WTC11 (cell line): ENCODE measurements around the gene WSCD2. TPM values are rescaled to one million over a fixed set of nuclear protein-coding genes. Genes with fewer than 3 reads are reported as not detected.

Experiments used
- ATAC-seq: fragments of 200-7000 bp; cut with Tn5 transposase; 2 replicates; pipeline ENCODE4 v1.10.0; 2021; ENCODE audit warnings: mild to moderate bottlenecking, moderate library complexity
- CTCF ChIA-PET: fragments of 300-600 bp; sonication (Branson Sonifier 250); formaldehyde crosslinking; loops from one replicate; lab custom pipeline; 2021; ENCODE audit warnings: antibody characterized with exemption; lab: Charles Lee
- POLR2A ChIA-PET: fragments of 350-600 bp; sonication (Branson Sonifier 250); formaldehyde crosslinking; loops from one replicate; lab custom pipeline; 2021; ENCODE audit warnings: antibody characterized with exemption; lab: Charles Lee
- DNase-seq: peaks from one replicate; pipeline ENCODE4 v3.0.0; 2021; ENCODE audit warnings: low spot score
- H3K27ac Mint-ChIP-seq: 2 replicates; pipeline ENCODE4 v1.8.0; 2021; ENCODE audit warnings: mixed read lengths
- H3K27me3 Mint-ChIP-seq: 2 replicates; pipeline ENCODE4 v1.8.0; 2021; ENCODE audit warnings: low read depth, mild to moderate bottlenecking, moderate library complexity, mixed read lengths
- H3K36me3 Mint-ChIP-seq: 2 replicates; pipeline ENCODE4 v1.8.0; 2021; ENCODE audit warnings: mixed read lengths
- H3K4me1 Mint-ChIP-seq: 2 replicates; pipeline ENCODE4 v1.8.0; 2022; ENCODE audit warnings: mixed read lengths
- H3K4me3 Mint-ChIP-seq: 2 replicates; pipeline ENCODE4 v1.8.0; 2021; ENCODE audit warnings: mild to moderate bottlenecking, moderate library complexity, mixed read lengths
- H3K9me3 Mint-ChIP-seq: 2 replicates; pipeline ENCODE4 v1.8.0; 2021; ENCODE audit warnings: mixed read lengths
- CREB1 ChIP-seq: sonication (generic); formaldehyde crosslinking; IDR thresholded peaks from 2 replicates; pipeline ENCODE4 v1.8.0; 2023; ENCODE audit warnings: mild to moderate bottlenecking, missing genetic modification reagents
- EMX1 ChIP-seq: fragments of 250-450 bp; sonication (Bioruptor Pico); IDR thresholded peaks from 2 replicates; pipeline ENCODE4 v1.8.0; 2021; ENCODE audit warnings: mild to moderate bottlenecking
- FOXJ3 ChIP-seq: sonication (generic); formaldehyde crosslinking; IDR thresholded peaks from 2 replicates; pipeline ENCODE4 v1.9.0; 2021; ENCODE audit warnings: missing genetic modification reagents, mild to moderate bottlenecking, borderline replicate concordance
- FOXK1 ChIP-seq: sonication (generic); formaldehyde crosslinking; IDR thresholded peaks from 2 replicates; pipeline ENCODE4 v1.8.0; 2022; ENCODE audit warnings: mild to moderate bottlenecking, moderate library complexity, missing genetic modification reagents
- FOXP1 ChIP-seq: sonication (generic); formaldehyde crosslinking; IDR thresholded peaks from 2 replicates; pipeline ENCODE4 v1.8.0; 2022; ENCODE audit warnings: missing genetic modification reagents, mild to moderate bottlenecking, moderate library complexity, borderline replicate concordance
- IRF2 ChIP-seq: sonication (generic); formaldehyde crosslinking; IDR thresholded peaks from 2 replicates; pipeline ENCODE4 v1.8.0; 2022; ENCODE audit warnings: low read depth, missing genetic modification reagents, borderline replicate concordance
- JAZF1 ChIP-seq: fragments of 250-450 bp; sonication (Bioruptor Pico); IDR thresholded peaks from 2 replicates; pipeline ENCODE4 v1.9.0; 2021; ENCODE audit warnings: moderate library complexity, mild to moderate bottlenecking, inconsistent platforms
- MYBL2 ChIP-seq: sonication (generic); formaldehyde crosslinking; IDR thresholded peaks from 2 replicates; pipeline ENCODE4 v1.8.1; 2023; ENCODE audit warnings: mild to moderate bottlenecking, moderate library complexity, missing genetic modification reagents
- PREB ChIP-seq: sonication (generic); formaldehyde crosslinking; IDR thresholded peaks from 2 replicates; pipeline ENCODE4 v1.8.1; 2022; ENCODE audit warnings: mild to moderate bottlenecking, missing genetic modification reagents, moderate library complexity, borderline replicate concordance
- RELA ChIP-seq: sonication (generic); formaldehyde crosslinking; IDR thresholded peaks from 2 replicates; pipeline ENCODE4 v1.8.1; 2022; ENCODE audit warnings: missing genetic modification reagents, mild to moderate bottlenecking, borderline replicate concordance
- SMAD3 ChIP-seq: sonication (generic); formaldehyde crosslinking; IDR thresholded peaks from 2 replicates; pipeline ENCODE4 v1.8.0; 2022; ENCODE audit warnings: missing genetic modification reagents, mild to moderate bottlenecking, borderline replicate concordance
- SMAD4 ChIP-seq: sonication (generic); formaldehyde crosslinking; IDR thresholded peaks from 2 replicates; pipeline ENCODE4 v1.8.0; 2022; ENCODE audit warnings: mild to moderate bottlenecking, missing genetic modification reagents
- SP1 ChIP-seq: sonication (generic); formaldehyde crosslinking; conservative IDR thresholded peaks from 2 replicates; pipeline ENCODE4 v1.8.1; 2022; ENCODE audit warnings: missing genetic modification reagents
- TCF7 ChIP-seq: sonication (generic); formaldehyde crosslinking; IDR thresholded peaks from 2 replicates; pipeline ENCODE4 v1.8.0; 2022; ENCODE audit warnings: mild to moderate bottlenecking, low read depth, missing genetic modification reagents, moderate library complexity
- TEAD1 ChIP-seq: sonication (generic); formaldehyde crosslinking; IDR thresholded peaks from 2 replicates; pipeline ENCODE4 v1.8.0; 2022; ENCODE audit warnings: mild to moderate bottlenecking, missing genetic modification reagents
- TEAD4 ChIP-seq: sonication (generic); formaldehyde crosslinking; IDR thresholded peaks from 2 replicates; pipeline ENCODE4 v1.8.0; 2022; ENCODE audit warnings: mild to moderate bottlenecking, missing genetic modification reagents
- TP53 ChIP-seq: sonication (generic); formaldehyde crosslinking; IDR thresholded peaks from 2 replicates; pipeline ENCODE4 v1.8.1; 2023; ENCODE audit warnings: mild to moderate bottlenecking, missing genetic modification reagents
- ZBTB43 ChIP-seq: sonication (generic); formaldehyde crosslinking; IDR thresholded peaks from 2 replicates; pipeline ENCODE4 v1.8.1; 2023; ENCODE audit warnings: mild to moderate bottlenecking, missing genetic modification reagents
- ZNF121 ChIP-seq: sonication (generic); formaldehyde crosslinking; IDR thresholded peaks from 2 replicates; pipeline ENCODE4 v1.8.0; 2023; ENCODE audit warnings: missing genetic modification reagents
- ZNF263 ChIP-seq: sonication (generic); formaldehyde crosslinking; IDR thresholded peaks from 2 replicates; pipeline ENCODE4 v1.8.1; 2022; ENCODE audit warnings: low read depth, mild to moderate bottlenecking, moderate library complexity, missing genetic modification reagents
- ZNF317 ChIP-seq: sonication (generic); formaldehyde crosslinking; IDR thresholded peaks from 2 replicates; pipeline ENCODE4 v1.8.1; 2023; ENCODE audit warnings: low read depth, mild to moderate bottlenecking, moderate library complexity, missing genetic modification reagents, borderline replicate concordance
- ZNF416 ChIP-seq: fragments of 250-450 bp; sonication (Bioruptor Pico); IDR thresholded peaks from 2 replicates; pipeline ENCODE4 v1.9.0; 2021; ENCODE audit warnings: mild to moderate bottlenecking, inconsistent platforms
- ZNF512 ChIP-seq: sonication (generic); formaldehyde crosslinking; IDR thresholded peaks from 2 replicates; pipeline ENCODE4 v1.8.1; 2022; ENCODE audit warnings: missing genetic modification reagents, borderline replicate concordance
- ZNF671 ChIP-seq: fragments of 250-450 bp; sonication (Bioruptor Pico); IDR thresholded peaks from 2 replicates; pipeline ENCODE4 v1.8.0; 2021; ENCODE audit warnings: mild to moderate bottlenecking
- total RNA-seq: library from RNA; stranded (reverse); gene quantifications from 3 replicates; pipeline ENCODE4 v1.2.3, GENCODE V29; 2021
- TF ChIP-seq, protein P1 (sequence below): sonication (generic); formaldehyde crosslinking; IDR thresholded peaks from 2 replicates; pipeline ENCODE4 v1.8.1; 2023; ENCODE audit warnings: mild to moderate bottlenecking, missing genetic modification reagents
- TF ChIP-seq, protein P2 (sequence below): sonication (generic); formaldehyde crosslinking; IDR thresholded peaks from 2 replicates; pipeline ENCODE4 v1.8.1; 2023; ENCODE audit warnings: mild to moderate bottlenecking, missing genetic modification reagents, moderate library complexity

The WSCD2 gene
- total RNA-seq, 1 experiment from 2014 or later, result 1.1 TPM

DNA sequence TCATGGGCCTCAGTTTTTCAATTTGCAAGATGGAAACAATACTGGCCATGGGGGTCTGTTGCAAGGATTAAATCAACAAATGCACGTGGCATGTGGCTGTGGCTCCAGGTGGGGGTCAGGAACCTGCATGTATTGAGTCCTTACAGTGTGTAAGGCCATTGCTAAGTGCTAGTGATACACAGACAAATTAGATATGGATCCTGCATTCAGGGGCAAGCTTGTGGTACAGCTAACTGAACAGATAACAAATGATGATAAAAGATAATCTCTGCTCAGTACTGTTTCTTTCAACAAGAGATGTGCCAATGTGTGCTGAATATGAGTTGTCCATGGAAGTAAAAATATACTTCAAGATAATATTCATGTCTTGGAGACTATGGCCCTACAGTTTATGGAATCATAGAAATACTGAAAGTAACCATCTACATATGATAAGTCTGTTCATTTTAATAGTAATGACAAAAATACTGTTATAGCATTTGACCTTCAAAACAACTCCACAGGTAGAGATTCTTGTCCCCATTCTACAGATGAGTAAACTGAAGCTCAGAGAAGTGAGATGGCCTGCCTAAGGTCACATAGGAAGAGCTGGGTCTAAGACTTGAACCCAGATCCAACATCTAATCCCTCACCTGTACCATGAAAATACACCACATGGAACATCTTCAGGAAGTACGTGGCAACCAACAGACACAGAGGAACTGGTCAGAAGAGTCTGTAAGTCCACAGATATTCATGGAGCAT lies 7.2 kb upstream of the WSCD2 start:
- H3K9me3 Mint-ChIP-seq, result peaks cover 7% of the 10 kb centered on the region; the same call in 1 of the 2 replicates
- no peak for DNase-seq
- peaks cover 20% of the 10 kb centered on the region for H3K4me1 Mint-ChIP-seq
- ATAC-seq, result no peak
- H3K36me3 Mint-ChIP-seq, result no peaks in the 10 kb centered on the region
- no peak overlapping the region for H3K27ac Mint-ChIP-seq
- H3K27me3 Mint-ChIP-seq, result no peaks in the 10 kb centered on the region; the same call in 1 of the 2 replicates
- no peak overlapping the region for H3K4me3 Mint-ChIP-seq
- TF ChIP-seq RELA (CRISPR knock-in tag) (no peak), ZNF671 (no peak), IRF2 (CRISPR knock-in tag) (no peak), ZNF317 (no peak)
- ChIA-PET POLR2A (no interaction called here), CTCF (interaction anchor here (0.7 kb wide), 1 partner anchor 67 kb away, joined by 4 read pairs; no protein-coding TSS in a partner anchor)

DNA sequence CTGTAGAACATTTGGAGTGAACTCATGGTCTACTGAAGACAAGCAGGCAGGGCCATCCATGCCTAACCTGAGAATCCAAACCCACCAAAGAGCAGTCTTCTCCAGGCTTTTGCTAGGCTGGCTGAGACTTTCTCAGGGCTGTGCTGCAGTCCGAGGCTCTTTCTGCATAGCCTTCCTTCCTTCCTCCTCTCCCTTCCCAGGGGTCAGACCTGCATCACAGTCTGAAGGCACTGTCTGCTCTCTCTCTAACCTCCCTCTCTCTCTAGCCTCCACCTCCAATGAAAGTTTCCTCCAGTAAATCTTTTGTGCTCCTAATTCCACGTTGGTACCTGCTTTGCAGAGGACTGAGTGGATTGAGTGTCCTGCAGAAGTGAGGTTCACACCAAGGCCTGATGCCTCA lies 6.4 kb upstream of the WSCD2 start:
- CTCF ChIA-PET, result no interaction called here
- Mint-ChIP-seq H3K27me3 (no peaks in the 10 kb centered on the region; the same call in 1 of the 2 replicates), H3K27ac (no peak overlapping the region), H3K4me1 (peaks cover 15% of the 10 kb centered on the region), H3K9me3 (peaks cover 7% of the 10 kb centered on the region; the same call in 1 of the 2 replicates), H3K4me3 (no peak overlapping the region), H3K36me3 (no peaks in the 10 kb centered on the region)
- DNase-seq (no peak), ATAC-seq (no peak)
- no peak for TF ChIP-seq ZNF512
- no peak for TF ChIP-seq ZNF416 (CRISPR knock-in tag)
- no peak for TF ChIP-seq TEAD1
- TF ChIP-seq ZNF121 (CRISPR knock-in tag), result no peak
- no peak for TF ChIP-seq JAZF1 (CRISPR knock-in tag)
- no peak for TF ChIP-seq ZNF263
- TF ChIP-seq MYBL2 (CRISPR knock-in tag), result no peak
- no peak for TF ChIP-seq TP53 (CRISPR knock-in tag)
- TF ChIP-seq SMAD3 (CRISPR knock-in tag), result no peak
- TF ChIP-seq ZBTB43, result no peak
- POLR2A ChIA-PET, result no interaction called here

DNA sequence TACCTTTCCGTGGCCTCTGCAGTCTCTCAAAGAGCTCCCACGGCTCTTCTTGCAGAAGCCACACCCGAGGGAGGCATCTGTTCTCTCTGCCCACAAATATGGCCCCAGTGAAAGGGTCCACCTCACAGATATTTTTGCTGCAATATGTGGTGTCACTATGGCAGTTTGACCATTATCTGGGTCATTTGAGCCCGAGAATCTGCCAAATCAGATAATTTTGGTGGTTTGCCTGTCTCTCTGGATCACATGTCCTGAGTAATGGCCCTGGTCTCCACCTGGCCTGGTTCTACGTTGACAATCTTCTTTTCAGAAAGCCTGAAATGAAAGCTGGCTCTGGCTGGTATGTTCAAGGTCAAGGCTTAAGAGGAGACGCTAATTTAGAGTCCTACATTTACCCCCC lies 5.7 kb upstream of the WSCD2 start:
- H3K27ac Mint-ChIP-seq, result no peak overlapping the region
- H3K4me1 Mint-ChIP-seq, result peaks cover 10% of the 10 kb centered on the region
- ChIA-PET POLR2A (no interaction called here), CTCF (no interaction called here)
- H3K9me3 Mint-ChIP-seq, result peaks cover 4% of the 10 kb centered on the region; the same call in 1 of the 2 replicates
- ATAC-seq, result no peak
- TF ChIP-seq TEAD4 (CRISPR knock-in tag), result no peak
- no peak for TF ChIP-seq FOXP1
- TF ChIP-seq, protein P1, sequence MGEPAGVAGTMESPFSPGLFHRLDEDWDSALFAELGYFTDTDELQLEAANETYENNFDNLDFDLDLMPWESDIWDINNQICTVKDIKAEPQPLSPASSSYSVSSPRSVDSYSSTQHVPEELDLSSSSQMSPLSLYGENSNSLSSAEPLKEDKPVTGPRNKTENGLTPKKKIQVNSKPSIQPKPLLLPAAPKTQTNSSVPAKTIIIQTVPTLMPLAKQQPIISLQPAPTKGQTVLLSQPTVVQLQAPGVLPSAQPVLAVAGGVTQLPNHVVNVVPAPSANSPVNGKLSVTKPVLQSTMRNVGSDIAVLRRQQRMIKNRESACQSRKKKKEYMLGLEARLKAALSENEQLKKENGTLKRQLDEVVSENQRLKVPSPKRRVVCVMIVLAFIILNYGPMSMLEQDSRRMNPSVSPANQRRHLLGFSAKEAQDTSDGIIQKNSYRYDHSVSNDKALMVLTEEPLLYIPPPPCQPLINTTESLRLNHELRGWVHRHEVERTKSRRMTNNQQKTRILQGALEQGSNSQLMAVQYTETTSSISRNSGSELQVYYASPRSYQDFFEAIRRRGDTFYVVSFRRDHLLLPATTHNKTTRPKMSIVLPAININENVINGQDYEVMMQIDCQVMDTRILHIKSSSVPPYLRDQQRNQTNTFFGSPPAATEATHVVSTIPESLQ (CRISPR knock-in tag), result no peak
- no peak for TF ChIP-seq EMX1 (CRISPR knock-in tag)
- no peak for TF ChIP-seq TP53 (CRISPR knock-in tag)
- no peak for TF ChIP-seq FOXK1 (CRISPR knock-in tag)
- TF ChIP-seq, protein P2, sequence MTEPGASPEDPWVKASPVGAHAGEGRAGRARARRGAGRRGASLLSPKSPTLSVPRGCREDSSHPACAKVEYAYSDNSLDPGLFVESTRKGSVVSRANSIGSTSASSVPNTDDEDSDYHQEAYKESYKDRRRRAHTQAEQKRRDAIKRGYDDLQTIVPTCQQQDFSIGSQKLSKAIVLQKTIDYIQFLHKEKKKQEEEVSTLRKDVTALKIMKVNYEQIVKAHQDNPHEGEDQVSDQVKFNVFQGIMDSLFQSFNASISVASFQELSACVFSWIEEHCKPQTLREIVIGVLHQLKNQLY (CRISPR knock-in tag), result no peak
- TF ChIP-seq SP1, result no peak
- TF ChIP-seq SMAD4 (CRISPR knock-in tag), result no peak
- TF ChIP-seq JAZF1 (CRISPR knock-in tag), result no peak
- no peak for TF ChIP-seq PREB (CRISPR knock-in tag)
- TF ChIP-seq ZNF121 (CRISPR knock-in tag), result no peak
- TF ChIP-seq CREB1 (CRISPR knock-in tag), result no peak
- no peak for TF ChIP-seq FOXJ3 (CRISPR knock-in tag)
- TF ChIP-seq TCF7, result no peak
- DNase-seq, result no peak
- H3K4me3 Mint-ChIP-seq, result no peak overlapping the region
- no peaks in the 10 kb centered on the region for H3K36me3 Mint-ChIP-seq
- peaks cover 2% of the 10 kb centered on the region for H3K27me3 Mint-ChIP-seq
